Loucy (cell line): ENCODE data around the gene GJC1.

ENCODE experiments used
- CTCF ChIP-seq: fragments of 200-600 bp; sonication (generic); conservative IDR thresholded peaks from 2 replicates; pipeline ENCODE4 v1.5.1; 2014; ENCODE audit warnings: mild to moderate bottlenecking, antibody characterized with exemption, low read length
- EZH2phosphoT487 ChIP-seq: fragments of 200-600 bp; IDR thresholded peaks from 2 replicates; pipeline ENCODE4 v1.6.1; 2018; ENCODE audit warnings: antibody characterized with exemption, mild to moderate bottlenecking, moderate library complexity, borderline replicate concordance

- no peak for TF ChIP-seq CTCF
- TF ChIP-seq EZH2phosphoT487: no peak
Measured at GRCh38 chr17:44872131-44872768, 42.2 kb upstream of the GJC1 start.
